Neural cell (in vitro differentiated cells): ENCODE results near the gene SCUBE1.

Source experiments
- EP300 ChIP-seq: fragments of 450-650 bp; conservative IDR thresholded peaks from 2 replicates; pipeline ENCODE4 v1.6.1; 2014; ENCODE audit warnings: antibody characterized with exemption, mild to moderate bottlenecking, moderate library complexity; ENCODE audit not compliant: poor library complexity, severe bottlenecking
- EZH2 ChIP-seq: fragments of 200-600, 300-800 bp; shearing (Covaris generic), sonication (generic); IDR thresholded peaks from 2 replicates; pipeline ENCODE4 v1.6.1; 2014; ENCODE audit warnings: antibody characterized with exemption, low read length, borderline replicate concordance, mild to moderate bottlenecking; ENCODE audit not compliant: insufficient read depth, poor library complexity, severe bottlenecking
- MXI1 ChIP-seq: fragments of 450-650 bp; conservative IDR thresholded peaks from 2 replicates; pipeline ENCODE4 v1.6.1; 2014; ENCODE audit warnings: antibody characterized with exemption, mild to moderate bottlenecking; ENCODE audit not compliant: poor library complexity, severe bottlenecking
- POLR2AphosphoS5 ChIP-seq: IDR thresholded peaks from 2 replicates; pipeline ENCODE4 v1.6.1; 2012
- RAD21 ChIP-seq: fragments of 450-650 bp; conservative IDR thresholded peaks from 2 replicates; pipeline ENCODE4 v1.6.1; 2014; ENCODE audit warnings: antibody characterized with exemption, mild to moderate bottlenecking, moderate library complexity
- SMC3 ChIP-seq: fragments of 450-650 bp; conservative IDR thresholded peaks from 2 replicates; pipeline ENCODE4 v1.6.1; 2014; ENCODE audit warnings: antibody characterized with exemption, mild to moderate bottlenecking, moderate library complexity; ENCODE audit not compliant: poor library complexity
- TAF1 ChIP-seq: IDR thresholded peaks from 2 replicates; pipeline ENCODE4 v1.6.1; 2012; ENCODE audit warnings: low read depth
- TF ChIP-seq, protein P1 (sequence below): fragments of 450-650 bp; IDR thresholded peaks from 2 replicates; pipeline ENCODE4 v1.5.1; 2014; ENCODE audit warnings: antibody characterized with exemption, mild to moderate bottlenecking, moderate library complexity; ENCODE audit not compliant: poor library complexity, severe bottlenecking
- TF ChIP-seq, protein P2 (sequence below): IDR thresholded peaks from 2 replicates; pipeline ENCODE4 v1.6.1; 2012; ENCODE audit warnings: borderline replicate concordance

DNA sequence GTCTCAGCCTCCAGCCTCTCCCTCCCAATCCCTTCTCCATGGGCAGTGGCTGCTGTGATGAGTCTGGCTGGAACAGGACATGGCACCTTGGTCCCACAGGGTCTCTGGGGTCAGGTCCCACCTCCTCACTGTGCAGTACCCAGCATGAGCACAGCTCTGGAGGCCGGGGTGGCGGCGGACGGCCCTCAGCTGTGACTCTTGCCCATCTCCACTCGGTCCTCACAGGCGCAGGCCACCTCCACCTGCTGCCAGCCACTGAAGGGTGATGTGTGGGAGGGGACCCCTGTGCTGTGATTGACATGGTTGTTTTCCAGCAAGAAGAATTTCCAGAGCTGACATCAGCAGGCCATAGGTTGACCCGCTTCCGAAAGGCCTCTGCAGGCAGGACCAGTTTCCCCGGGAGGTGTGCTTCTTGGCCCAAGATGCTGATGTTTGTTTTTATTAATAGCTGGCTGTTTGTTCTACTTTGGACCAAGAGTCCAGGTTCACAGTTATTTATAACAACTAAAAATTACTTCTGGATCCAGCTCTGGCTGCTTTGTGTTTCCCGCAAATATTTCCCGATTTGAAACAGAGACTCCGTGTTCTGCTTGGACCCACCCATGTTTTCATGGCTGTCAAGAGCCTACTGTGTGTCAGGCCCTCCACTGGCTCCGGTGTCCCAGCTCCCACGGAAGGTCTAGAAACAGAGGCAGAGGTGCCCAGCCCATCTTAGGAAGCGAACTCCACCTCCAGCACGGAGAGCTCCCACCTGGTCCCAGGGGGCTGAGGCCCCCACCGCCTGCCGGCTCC is 45.7 kb downstream of the SCUBE1 start:
- TF ChIP-seq, protein P1, sequence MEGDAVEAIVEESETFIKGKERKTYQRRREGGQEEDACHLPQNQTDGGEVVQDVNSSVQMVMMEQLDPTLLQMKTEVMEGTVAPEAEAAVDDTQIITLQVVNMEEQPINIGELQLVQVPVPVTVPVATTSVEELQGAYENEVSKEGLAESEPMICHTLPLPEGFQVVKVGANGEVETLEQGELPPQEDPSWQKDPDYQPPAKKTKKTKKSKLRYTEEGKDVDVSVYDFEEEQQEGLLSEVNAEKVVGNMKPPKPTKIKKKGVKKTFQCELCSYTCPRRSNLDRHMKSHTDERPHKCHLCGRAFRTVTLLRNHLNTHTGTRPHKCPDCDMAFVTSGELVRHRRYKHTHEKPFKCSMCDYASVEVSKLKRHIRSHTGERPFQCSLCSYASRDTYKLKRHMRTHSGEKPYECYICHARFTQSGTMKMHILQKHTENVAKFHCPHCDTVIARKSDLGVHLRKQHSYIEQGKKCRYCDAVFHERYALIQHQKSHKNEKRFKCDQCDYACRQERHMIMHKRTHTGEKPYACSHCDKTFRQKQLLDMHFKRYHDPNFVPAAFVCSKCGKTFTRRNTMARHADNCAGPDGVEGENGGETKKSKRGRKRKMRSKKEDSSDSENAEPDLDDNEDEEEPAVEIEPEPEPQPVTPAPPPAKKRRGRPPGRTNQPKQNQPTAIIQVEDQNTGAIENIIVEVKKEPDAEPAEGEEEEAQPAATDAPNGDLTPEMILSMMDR, result no peak
- TF ChIP-seq EZH2 (no peak), EP300 (no peak), POLR2AphosphoS5 (no peak), MXI1 (no peak), TAF1 (no peak), SMC3 (no peak), RAD21 (no peak)
- TF ChIP-seq, protein P2, sequence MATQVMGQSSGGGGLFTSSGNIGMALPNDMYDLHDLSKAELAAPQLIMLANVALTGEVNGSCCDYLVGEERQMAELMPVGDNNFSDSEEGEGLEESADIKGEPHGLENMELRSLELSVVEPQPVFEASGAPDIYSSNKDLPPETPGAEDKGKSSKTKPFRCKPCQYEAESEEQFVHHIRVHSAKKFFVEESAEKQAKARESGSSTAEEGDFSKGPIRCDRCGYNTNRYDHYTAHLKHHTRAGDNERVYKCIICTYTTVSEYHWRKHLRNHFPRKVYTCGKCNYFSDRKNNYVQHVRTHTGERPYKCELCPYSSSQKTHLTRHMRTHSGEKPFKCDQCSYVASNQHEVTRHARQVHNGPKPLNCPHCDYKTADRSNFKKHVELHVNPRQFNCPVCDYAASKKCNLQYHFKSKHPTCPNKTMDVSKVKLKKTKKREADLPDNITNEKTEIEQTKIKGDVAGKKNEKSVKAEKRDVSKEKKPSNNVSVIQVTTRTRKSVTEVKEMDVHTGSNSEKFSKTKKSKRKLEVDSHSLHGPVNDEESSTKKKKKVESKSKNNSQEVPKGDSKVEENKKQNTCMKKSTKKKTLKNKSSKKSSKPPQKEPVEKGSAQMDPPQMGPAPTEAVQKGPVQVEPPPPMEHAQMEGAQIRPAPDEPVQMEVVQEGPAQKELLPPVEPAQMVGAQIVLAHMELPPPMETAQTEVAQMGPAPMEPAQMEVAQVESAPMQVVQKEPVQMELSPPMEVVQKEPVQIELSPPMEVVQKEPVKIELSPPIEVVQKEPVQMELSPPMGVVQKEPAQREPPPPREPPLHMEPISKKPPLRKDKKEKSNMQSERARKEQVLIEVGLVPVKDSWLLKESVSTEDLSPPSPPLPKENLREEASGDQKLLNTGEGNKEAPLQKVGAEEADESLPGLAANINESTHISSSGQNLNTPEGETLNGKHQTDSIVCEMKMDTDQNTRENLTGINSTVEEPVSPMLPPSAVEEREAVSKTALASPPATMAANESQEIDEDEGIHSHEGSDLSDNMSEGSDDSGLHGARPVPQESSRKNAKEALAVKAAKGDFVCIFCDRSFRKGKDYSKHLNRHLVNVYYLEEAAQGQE, result no peak
